ENCODE data around the gene MRPL23.

The MRPL23 gene

GRCh38 chr11:1949922-1950321, 2.8 kb downstream of the MRPL23 start:
- no peak overlapping the region for H3K4me3 ChIP-seq (ENCODE audit: low read depth in 1 of 2, low read length in 1 of 2)
- H3K4me1 ChIP-seq (ENCODE audit: control insufficient read depth in 1 of 2, insufficient read depth in 1 of 2, low read depth in 1 of 2, low read length in 1 of 2): no peaks in the 10 kb centered on the region

GRCh38 chr11:1952806-1953482, 5.8 kb downstream of the MRPL23 start:
- H3K27ac ChIP-seq: no peak overlapping the region
- no peak overlapping the region for H3K4me3 ChIP-seq (ENCODE audit: low read depth in 1 of 2, low read length in 1 of 2)
- H3K36me3 ChIP-seq: no peaks in the 10 kb centered on the region
- H3K4me1 ChIP-seq (ENCODE audit: control insufficient read depth in 1 of 2, insufficient read depth in 1 of 2, low read depth in 1 of 2, low read length in 1 of 2): no peaks in the 10 kb centered on the region
- H3K27me3 ChIP-seq: no peaks in the 10 kb centered on the region
- no peaks in the 10 kb centered on the region for H3K9me3 ChIP-seq
- no peak for TF ChIP-seq CTCF (IDR thresholded peaks at IDR 0.05)

More at GRCh38 chr11:1949922-1950321, 2.8 kb downstream of the MRPL23 start:
- H3K9me3 ChIP-seq: no peaks in the 10 kb centered on the region
- TF ChIP-seq CTCF (IDR thresholded peaks at IDR 0.05): no peak
- no peak overlapping the region for H3K27ac ChIP-seq
- H3K36me3 ChIP-seq: no peaks in the 10 kb centered on the region
- H3K27me3 ChIP-seq: no peaks in the 10 kb centered on the region

- Histone ChIP-seq H3K9me3 (no peaks in the 10 kb centered on the region), H3K27me3 (no peaks in the 10 kb centered on the region), H3K4me1 (ENCODE audit: control insufficient read depth in 1 of 2, insufficient read depth in 1 of 2, low read depth in 1 of 2, low read length in 1 of 2) (no peaks in the 10 kb centered on the region), H3K4me3 (ENCODE audit: low read depth in 1 of 2, low read length in 1 of 2) (no peak overlapping the region), H3K27ac (no peak overlapping the region), H3K36me3 (no peaks in the 10 kb centered on the region)
- no peak for TF ChIP-seq CTCF (IDR thresholded peaks at IDR 0.05)
Measured at GRCh38 chr11:1953489-1954266, 6.5 kb downstream of the MRPL23 start.

GRCh38 chr11:1958367-1958766, 11.2 kb downstream of the MRPL23 start:
- H3K4me1 ChIP-seq (ENCODE audit: control insufficient read depth in 1 of 2, insufficient read depth in 1 of 2, low read depth in 1 of 2, low read length in 1 of 2): no peaks in the 10 kb centered on the region
- no peak overlapping the region for H3K27ac ChIP-seq
- no peak overlapping the region for H3K4me3 ChIP-seq (ENCODE audit: low read depth in 1 of 2, low read length in 1 of 2)
- no peak for TF ChIP-seq CTCF (IDR thresholded peaks at IDR 0.05)
- H3K36me3 ChIP-seq: no peaks in the 10 kb centered on the region
- H3K27me3 ChIP-seq: no peaks in the 10 kb centered on the region
- no peaks in the 10 kb centered on the region for H3K9me3 ChIP-seq

GRCh38 chr11:1959786-1960185, 12.7 kb downstream of the MRPL23 start:
- H3K27ac ChIP-seq: no peak overlapping the region
- no peak overlapping the region for H3K4me3 ChIP-seq (ENCODE audit: low read depth in 1 of 2, low read length in 1 of 2)
- TF ChIP-seq CTCF (IDR thresholded peaks at IDR 0.05): no peak
- no peaks in the 10 kb centered on the region for H3K36me3 ChIP-seq
- H3K4me1 ChIP-seq (ENCODE audit: control insufficient read depth in 1 of 2, insufficient read depth in 1 of 2, low read depth in 1 of 2, low read length in 1 of 2): no peaks in the 10 kb centered on the region
- H3K27me3 ChIP-seq: no peaks in the 10 kb centered on the region
- no peaks in the 10 kb centered on the region for H3K9me3 ChIP-seq

All from neutrophil (primary cell).